Measurements from ENCODE around the gene MTMR6. TPM values are rescaled to one million over a fixed set of nuclear protein-coding genes. Genes with fewer than 3 reads are reported as not detected.

The MTMR6 gene
- polyA plus RNA-seq, 1 of the 3 experiments (the other 2 are of a cell fraction) = 4.8 TPM

DNA sequence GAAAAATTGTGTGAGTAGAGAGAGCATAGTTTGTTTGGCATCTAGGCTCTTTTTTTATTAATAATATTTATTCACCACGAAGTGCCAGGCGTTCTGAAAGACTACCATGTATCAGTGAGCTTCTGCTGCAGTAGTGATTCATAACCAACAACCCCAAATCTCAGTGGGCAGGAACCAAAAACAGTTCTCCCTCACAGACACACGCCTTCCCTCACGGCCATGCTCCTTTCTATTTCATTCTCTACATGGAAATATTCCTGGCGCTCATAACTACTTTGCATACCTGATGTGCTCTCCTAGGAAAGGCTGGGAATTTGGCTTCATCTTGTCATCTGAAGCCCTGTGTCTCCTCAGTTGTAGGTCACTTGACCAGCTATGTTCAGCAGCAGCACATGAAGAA lies 88.6 kb downstream of the MTMR6 start (continued):
- TF ChIP-seq RCOR1 (IDR thresholded peaks at IDR 0.05; ENCODE audit: low read length) (no peak), CHD2 (IDR thresholded peaks at IDR 0.05; ENCODE audit: low read length, partially characterized antibody) (no peak), SMC3 (IDR thresholded peaks at IDR 0.05; ENCODE audit: low read depth, low read length) (no peak), MXI1 (IDR thresholded peaks at IDR 0.05; ENCODE audit: low read depth, low read length) (no peak)

DNA sequence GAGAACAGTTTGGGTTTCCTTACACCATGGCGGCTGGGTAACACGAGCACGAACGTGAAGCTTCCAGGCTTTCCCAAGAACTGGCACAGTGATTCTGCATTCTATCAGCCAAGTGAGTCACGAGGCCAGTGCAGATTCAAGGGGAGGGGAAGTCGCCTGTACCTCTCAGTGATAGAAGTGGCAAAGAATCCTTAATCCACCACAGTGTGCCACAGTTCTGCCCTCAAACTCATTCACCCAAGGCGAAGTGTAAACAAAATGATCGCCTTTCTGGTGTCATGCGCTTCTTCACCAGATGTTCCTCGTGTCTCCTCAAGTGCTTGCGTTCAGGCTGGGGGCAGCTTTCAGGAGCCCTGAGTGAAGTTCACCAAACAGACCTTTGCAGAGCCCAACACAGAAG lies 90.3 kb downstream of the MTMR6 start:
- no peaks in the 10 kb centered on the region for H3K79me2 ChIP-seq (ENCODE audit: insufficient read depth)
- H2AFZ ChIP-seq (ENCODE audit: low read depth) = no peak overlapping the region
- ChIA-PET CTCF (no interaction called here), POLR2A (no interaction called here)
- TF ChIP-seq ELF1 (IDR thresholded peaks at IDR 0.05) (no peak), GATA2 (CRISPR knock-in tag; IDR thresholded peaks at IDR 0.05) (no peak), SMC3 (IDR thresholded peaks at IDR 0.05; ENCODE audit: low read depth, low read length) (no peak), FOXM1 (IDR thresholded peaks at IDR 0.05; ENCODE audit: low read depth) (no peak), EZH2phosphoT487 (IDR thresholded peaks at IDR 0.05; ENCODE audit: borderline replicate concordance, low read depth) (no peak), FOXJ3 (CRISPR knock-in tag; IDR thresholded peaks at IDR 0.05) (no peak), MXI1 (IDR thresholded peaks at IDR 0.05; ENCODE audit: low read depth, low read length) (no peak), YY1 (IDR thresholded peaks at IDR 0.05; ENCODE audit: low read depth) (no peak)
- TF ChIP-seq, protein P1, sequence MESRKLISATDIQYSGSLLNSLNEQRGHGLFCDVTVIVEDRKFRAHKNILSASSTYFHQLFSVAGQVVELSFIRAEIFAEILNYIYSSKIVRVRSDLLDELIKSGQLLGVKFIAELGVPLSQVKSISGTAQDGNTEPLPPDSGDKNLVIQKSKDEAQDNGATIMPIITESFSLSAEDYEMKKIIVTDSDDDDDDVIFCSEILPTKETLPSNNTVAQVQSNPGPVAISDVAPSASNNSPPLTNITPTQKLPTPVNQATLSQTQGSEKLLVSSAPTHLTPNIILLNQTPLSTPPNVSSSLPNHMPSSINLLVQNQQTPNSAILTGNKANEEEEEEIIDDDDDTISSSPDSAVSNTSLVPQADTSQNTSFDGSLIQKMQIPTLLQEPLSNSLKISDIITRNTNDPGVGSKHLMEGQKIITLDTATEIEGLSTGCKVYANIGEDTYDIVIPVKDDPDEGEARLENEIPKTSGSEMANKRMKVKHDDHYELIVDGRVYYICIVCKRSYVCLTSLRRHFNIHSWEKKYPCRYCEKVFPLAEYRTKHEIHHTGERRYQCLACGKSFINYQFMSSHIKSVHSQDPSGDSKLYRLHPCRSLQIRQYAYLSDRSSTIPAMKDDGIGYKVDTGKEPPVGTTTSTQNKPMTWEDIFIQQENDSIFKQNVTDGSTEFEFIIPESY (IDR thresholded peaks at IDR 0.05; ENCODE audit: borderline replicate concordance, low read depth) = no peak
- TF ChIP-seq, protein P2, sequence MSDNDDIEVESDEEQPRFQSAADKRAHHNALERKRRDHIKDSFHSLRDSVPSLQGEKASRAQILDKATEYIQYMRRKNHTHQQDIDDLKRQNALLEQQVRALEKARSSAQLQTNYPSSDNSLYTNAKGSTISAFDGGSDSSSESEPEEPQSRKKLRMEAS (IDR thresholded peaks at IDR 0.05; ENCODE audit: low read depth) = no peak
- TF ChIP-seq, protein P3, sequence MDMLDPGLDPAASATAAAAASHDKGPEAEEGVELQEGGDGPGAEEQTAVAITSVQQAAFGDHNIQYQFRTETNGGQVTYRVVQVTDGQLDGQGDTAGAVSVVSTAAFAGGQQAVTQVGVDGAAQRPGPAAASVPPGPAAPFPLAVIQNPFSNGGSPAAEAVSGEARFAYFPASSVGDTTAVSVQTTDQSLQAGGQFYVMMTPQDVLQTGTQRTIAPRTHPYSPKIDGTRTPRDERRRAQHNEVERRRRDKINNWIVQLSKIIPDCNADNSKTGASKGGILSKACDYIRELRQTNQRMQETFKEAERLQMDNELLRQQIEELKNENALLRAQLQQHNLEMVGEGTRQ (IDR thresholded peaks at IDR 0.05; ENCODE audit: borderline replicate concordance, low read depth, low read length) = no peak
- no peak overlapping the region for H3K4me3 ChIP-seq (ENCODE audit: low read depth in 2 of 2, low read length in 1 of 2)
- no peaks in the 10 kb centered on the region for H3K4me1 ChIP-seq (ENCODE audit: control insufficient read depth in 1 of 2, insufficient read depth in 2 of 2, low read depth in 1 of 2, low read length in 1 of 2)
- no peak overlapping the region for H3K9ac ChIP-seq
- H3K36me3 ChIP-seq (replicated peaks in 1 of 2; ENCODE audit: control insufficient read depth in 1 of 2, insufficient read depth in 2 of 2, low read length in 1 of 2) = no peaks in the 10 kb centered on the region
- no peak overlapping the region for H3K4me2 ChIP-seq
- H3F3A ChIP-seq (replicated peaks; ENCODE audit: insufficient read depth) = no peaks in the 10 kb centered on the region
- no peak for DNase-seq
- no peaks in the 10 kb centered on the region for H4K20me1 ChIP-seq (ENCODE audit: insufficient read depth)
- WGBS (ENCODE audit: low lambda C conversion rate) = 24% methylated on average over 9 of the region's 11 CpGs
- peaks cover 25% of the 10 kb centered on the region; the same call in 1 of the 2 replicates for H3K27me3 ChIP-seq (ENCODE audit: insufficient read depth)
- no peaks in the 10 kb centered on the region for H3K9me2 ChIP-seq
- H3K9me3 ChIP-seq = no peaks in the 10 kb centered on the region
- no peak overlapping the region for H3K27ac ChIP-seq (ENCODE audit: low read depth in 2 of 2, low read length in 1 of 2)

Other genes starting within 250 kb of the MTMR6 start
- gene PABPC3, start 191.4 kb downstream of the MTMR6 start, polyA plus RNA-seq (2012; rRNA removed) = 0.02 and 0.03 TPM in 2 replicates
- gene AMER2, start 115.2 kb downstream of the MTMR6 start, polyA plus RNA-seq (2012; rRNA removed) = not detected in 2 replicates
- gene NUP58, start 14.1 kb upstream of the MTMR6 start, polyA plus RNA-seq (2012; rRNA removed) = 18.1 and 24.5 TPM in 2 replicates
- gene ATP8A2, start 84.5 kb upstream of the MTMR6 start, polyA plus RNA-seq (2012; rRNA removed) = 0.02 and 0.03 TPM in 2 replicates

Data from SK-N-SH (cell line).